SK-N-MC (cell line): ENCODE data around the gene REXO4.
"Not testable (repeated sequence)": the region's sequence is repeated elsewhere in the genome, so short reads cannot be mapped to it uniquely, and the experiment has no call there.

Experiments
- DNase-seq: peaks from one replicate; pipeline ENCODE4 v3.0.0-alpha.2; 2011; ENCODE audit warnings: low read depth, low spot score
- H3K27ac ChIP-seq: fragments of 200-600 bp; sonication (generic); 2 replicates; pipeline ENCODE4 v1.5.1; 2016; ENCODE audit warnings: mixed run types
- H3K36me3 ChIP-seq: fragments of 200-600 bp; sonication (generic); 2 replicates; pipeline ENCODE4 v1.6.1; 2017; ENCODE audit warnings: antibody characterized with exemption, low read length, mixed read lengths; ENCODE audit not compliant: insufficient read depth
- H3K4me3 ChIP-seq: fragments of 200-600 bp; sonication (generic); 2 replicates; pipeline ENCODE4 v1.5.1; 2016
- H3K9ac ChIP-seq: fragments of 200-600 bp; sonication (generic); 2 replicates; pipeline ENCODE4 v1.8.0; 2017; ENCODE audit warnings: mixed run types, mixed read lengths; ENCODE audit not compliant: insufficient read length
- H3K9me3 ChIP-seq: fragments of 200-600 bp; sonication (generic); 2 replicates; pipeline ENCODE4 v1.6.1; 2017; ENCODE audit warnings: low read depth, mild to moderate bottlenecking, antibody characterized with exemption, low read length, moderate library complexity, mixed read lengths
- EZH2 ChIP-seq: fragments of 200-600 bp; sonication (generic); IDR thresholded peaks from one replicate; pipeline ENCODE4 v1.6.1; 2017; ENCODE audit warnings: antibody characterized with exemption
- FOXP2 ChIP-seq: optimal IDR thresholded peaks from 2 replicates; pipeline ENCODE3; 2011; ENCODE audit warnings: mild to moderate bottlenecking, moderate library complexity; ENCODE audit not compliant: insufficient read depth; ENCODE audit errors: extremely low read length, control extremely low read depth
- POLR2AphosphoS5 ChIP-seq: IDR thresholded peaks from 2 replicates; pipeline ENCODE4 v1.6.1; 2012; ENCODE audit warnings: mild to moderate bottlenecking, low read depth, low read length, borderline replicate concordance

The REXO4 gene

GRCh38 chr9:133379153-133380086 is 38.4 kb downstream of the REXO4 start:
- Histone ChIP-seq H3K36me3 (no peaks in the 10 kb centered on the region), H3K9me3 (no peaks in the 10 kb centered on the region), H3K4me3 (no peak overlapping the region), H3K9ac (no peak overlapping the region), H3K27ac (no peak overlapping the region)
- no peak for DNase-seq
- TF ChIP-seq FOXP2 (no peak), EZH2 (no peak), POLR2AphosphoS5 (no peak)

GRCh38 chr9:133378408-133378962 is 39.3 kb downstream of the REXO4 start:
- Histone ChIP-seq H3K36me3 (no peaks in the 10 kb centered on the region; the same call in 1 of the 2 replicates), H3K9me3 (no peaks in the 10 kb centered on the region), H3K9ac (no peak overlapping the region), H3K27ac (no peak overlapping the region), H3K4me3 (no peak overlapping the region)
- no peak for DNase-seq
- TF ChIP-seq POLR2AphosphoS5, result no peak
- no peak for TF ChIP-seq FOXP2
- TF ChIP-seq EZH2, result no peak

GRCh38 chr9:133377721-133378216 is 40.0 kb downstream of the REXO4 start:
- H3K4me3 ChIP-seq, result no peak overlapping the region
- no peak overlapping the region for H3K9ac ChIP-seq
- peaks cover 7% of the 10 kb centered on the region; the same call in 1 of the 2 replicates for H3K36me3 ChIP-seq
- DNase-seq, result no peak
- TF ChIP-seq POLR2AphosphoS5 (no peak), FOXP2 (no peak), EZH2 (no peak)
- no peaks in the 10 kb centered on the region for H3K9me3 ChIP-seq
- H3K27ac ChIP-seq, result no peak overlapping the region

GRCh38 chr9:133377280-133377679 is 40.5 kb downstream of the REXO4 start:
- not testable (repeated sequence) for H3K9me3 ChIP-seq, H3K4me3 ChIP-seq, H3K9ac ChIP-seq, DNase-seq, H3K27ac ChIP-seq
- peaks cover 12% of the 10 kb centered on the region; the same call in 1 of the 2 replicates for H3K36me3 ChIP-seq

- H3K27ac ChIP-seq, result peak within 1 kb of the TSS; percentile 87
- H3K9ac ChIP-seq, result peak within 1 kb of the TSS; percentile 88
- H3K4me3 ChIP-seq, result peak within 1 kb of the TSS; percentile 95
- peak; percentile 45 for DNase-seq
- peaks cover 12% of the 10 kb centered on the region; the same call in 1 of the 2 replicates for H3K36me3 ChIP-seq
- no peaks in the 10 kb centered on the region for H3K9me3 ChIP-seq
- peak; percentile 33; the same call in 1 of the 2 replicates for TF ChIP-seq POLR2AphosphoS5
- TF ChIP-seq EZH2, result no peak
Observed at GRCh38 chr9:133375724-133376654, 41.8 kb downstream of the REXO4 start, which contains the start of the genes STKLD1 and SURF4. Gene STKLD1 (plus strand): TSS chr9:133376366. CDS start chr9:133376474, 108 bp downstream. Gene SURF4 (minus strand): TSS chr9:133376060. CDS start chr9:133375969, 91 bp downstream.

- H3K9ac ChIP-seq, result peak overlapping the region; percentile 88
- TF ChIP-seq FOXP2 (no peak), EZH2 (no peak), POLR2AphosphoS5 (no peak)
- H3K9me3 ChIP-seq, result no peaks in the 10 kb centered on the region
- peaks cover 19% of the 10 kb centered on the region; the same call in 1 of the 2 replicates for H3K36me3 ChIP-seq
- peak overlapping the region; percentile 87 for H3K27ac ChIP-seq
- peak overlapping the region; percentile 95 for H3K4me3 ChIP-seq
- DNase-seq, result no peak
Observed at GRCh38 chr9:133375116-133375723, 42.6 kb downstream of the REXO4 start.

- Histone ChIP-seq H3K4me3 (peak overlapping the region; percentile 95), H3K9ac (peak overlapping the region; percentile 88), H3K36me3 (peaks cover 24% of the 10 kb centered on the region; the same call in 1 of the 2 replicates), H3K9me3 (no peaks in the 10 kb centered on the region), H3K27ac (no peak overlapping the region; the same call in 1 of the 2 replicates)
- TF ChIP-seq FOXP2 (no peak), EZH2 (no peak), POLR2AphosphoS5 (no peak)
- DNase-seq, result no peak
Observed at GRCh38 chr9:133374612-133375115, 43.1 kb downstream of the REXO4 start.
